Uterus (tissue), 4 donors: ENCODE results near the gene MMP2. TPM values are rescaled to one million over a fixed set of nuclear protein-coding genes. Genes with fewer than 3 reads are reported as not detected.

Experiments
- DNase-seq, 2 donors: peaks; one replicate each; pipeline ENCODE4 v3.0.0-alpha.2; 2019 to 2020
- H3K27ac ChIP-seq, 2 donors: fragments of 200-600 bp; sonication (generic); 1 replicate in 1 of 2; 2 replicates in 1 of 2; pipeline ENCODE4 v1.5.1; 2016 to 2018
- H3K27me3 ChIP-seq, 2 donors: fragments of 200-600 bp; sonication (generic); one replicate each; pipeline ENCODE4 v1.5.1; 2018 to 2019; ENCODE audit warnings: control low read depth in 1 of 2
- H3K36me3 ChIP-seq, 2 donors: fragments of 200-600 bp; sonication (generic); one replicate each; pipeline ENCODE4 v1.5.1; 2019; ENCODE audit warnings: control low read depth in 1 of 2
- H3K4me1 ChIP-seq, 2 donors: fragments of 200-600 bp; sonication (generic); one replicate each; pipeline ENCODE4 v1.5.1; 2018 to 2019; ENCODE audit warnings: control low read depth in 1 of 2
- H3K4me3 ChIP-seq, 2 donors: fragments of 200-600 bp; sonication (generic); 1 replicate in 1 of 2; 2 replicates in 1 of 2; pipeline ENCODE4 v1.5.1; 2018 to 2019; ENCODE audit warnings: mild to moderate bottlenecking in 1 of 2
- H3K9me3 ChIP-seq, 2 donors: fragments of 200-600 bp; sonication (generic); one replicate each; pipeline ENCODE4 v1.5.1; 2019; ENCODE audit warnings: control low read depth in 1 of 2
- CTCF ChIP-seq, 4 experiments: fragments of 200-600 bp in 2 of 4; fragments of 450-650 bp in 2 of 4; sonication (generic) in 2 of 4; IDR thresholded peaks; one replicate each; pipeline ENCODE4 v1.5.1; 2016 to 2019; ENCODE audit warnings: antibody characterized with exemption in 4 of 4, mild to moderate bottlenecking in 2 of 4, moderate library complexity in 1 of 4
- POLR2A ChIP-seq, 2 donors: fragments of 450-650 bp; IDR thresholded peaks; one replicate each; pipeline ENCODE4 v1.6.1; 2016; ENCODE audit warnings: antibody characterized with exemption in 2 of 2, mild to moderate bottlenecking in 1 of 2, moderate library complexity in 1 of 2
- intact Hi-C: fragments of 100-400 bp; cut with DNase I; formaldehyde crosslinking; loops from one replicate; pipeline ENCODE4 v1.15.1; 2023; ENCODE audit warnings: low total_unique reads
- total RNA-seq, 4 donors: library from RNA; depleted of rRNA in 3 of 4; stranded (reverse); fragments of >200 nt in 3 of 4; gene quantifications; one replicate each; pipeline versions ENCODE4 v1.1.0 to v1.2.4, GENCODE V29; 2014 to 2023
- donor health status: DM: yes; HTN: yes; CAD: no.

The MMP2 gene
- total RNA-seq, 4 donors from 2014 or later = 130 to 578 (median 324) TPM

DNA sequence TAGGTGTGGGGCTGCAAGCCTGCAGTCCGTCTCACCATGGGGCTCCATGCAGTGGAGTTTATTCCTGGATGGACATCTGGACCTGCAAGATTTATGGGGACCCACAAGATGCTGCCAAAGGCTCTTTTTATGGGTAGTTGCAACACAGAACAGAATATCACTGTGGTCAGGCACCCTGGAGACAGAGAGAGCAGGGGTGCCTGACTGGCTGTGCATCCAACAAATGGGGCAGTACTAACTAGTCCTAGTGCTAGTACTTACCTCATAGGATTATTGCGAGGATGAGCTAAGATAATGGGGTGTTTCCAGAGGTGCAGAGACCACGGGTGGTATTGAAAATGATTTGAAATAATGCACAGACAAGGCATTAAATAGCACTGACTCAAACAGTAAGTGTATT, 42.4 kb upstream of the MMP2 start:
- no peaks in the 10 kb centered on the region for H3K9me3 ChIP-seq
- H3K27ac ChIP-seq = no peak overlapping the region
- H3K27me3 ChIP-seq = no peaks in the 10 kb centered on the region
- TF ChIP-seq POLR2A (IDR thresholded peaks at IDR 0.05) (no peak), CTCF (IDR thresholded peaks at IDR 0.05) (no peak)
- no peak for DNase-seq
- H3K4me3 ChIP-seq = no peak overlapping the region
- no peaks in the 10 kb centered on the region for H3K36me3 ChIP-seq
- no peaks in the 10 kb centered on the region for H3K4me1 ChIP-seq
- intact Hi-C loops = no loop called here

DNA sequence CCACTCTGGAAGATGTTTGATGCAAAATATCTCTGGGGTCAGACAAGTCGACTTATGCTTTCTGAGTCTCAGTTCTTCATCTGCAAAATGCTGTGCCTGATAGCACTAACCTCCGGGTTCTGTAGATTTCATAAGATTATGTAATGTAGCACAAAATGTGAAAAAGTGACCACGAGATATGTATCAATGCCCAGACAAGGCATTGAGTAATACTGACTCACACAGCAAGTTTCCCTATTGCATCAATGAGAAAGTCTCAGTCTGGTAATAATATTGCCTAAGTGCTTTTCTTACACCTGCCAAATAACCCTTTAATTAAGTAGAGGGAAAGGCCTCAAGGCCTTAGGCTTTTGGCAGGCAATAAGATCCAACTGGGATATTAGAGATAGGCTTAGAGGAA, 41.4 kb upstream of the MMP2 start:
- no peak for DNase-seq
- Histone ChIP-seq H3K9me3 (no peaks in the 10 kb centered on the region), H3K4me1 (no peaks in the 10 kb centered on the region), H3K36me3 (no peaks in the 10 kb centered on the region), H3K27me3 (no peaks in the 10 kb centered on the region), H3K27ac (no peak overlapping the region), H3K4me3 (no peak overlapping the region)
- intact Hi-C loops = no loop called here
- TF ChIP-seq CTCF (IDR thresholded peaks at IDR 0.05) (no peak), POLR2A (IDR thresholded peaks at IDR 0.05) (no peak)

- Histone ChIP-seq H3K36me3 (no peaks in the 10 kb centered on the region), H3K27ac (no peak overlapping the region), H3K4me3 (no peak overlapping the region), H3K27me3 (no peaks in the 10 kb centered on the region), H3K4me1 (no peaks in the 10 kb centered on the region), H3K9me3 (no peaks in the 10 kb centered on the region)
- TF ChIP-seq CTCF (IDR thresholded peaks at IDR 0.05) = no peak
- no peak for TF ChIP-seq POLR2A (IDR thresholded peaks at IDR 0.05)
- intact Hi-C loops = no loop called here
- DNase-seq = no peak
Observed at GRCh38 chr16:55438281-55438680, 40.7 kb upstream of the MMP2 start.

- H3K4me3 ChIP-seq = no peak overlapping the region
- H3K9me3 ChIP-seq = no peaks in the 10 kb centered on the region
- no peaks in the 10 kb centered on the region for H3K27me3 ChIP-seq
- H3K36me3 ChIP-seq = no peaks in the 10 kb centered on the region
- DNase-seq = no peak
- H3K4me1 ChIP-seq = no peaks in the 10 kb centered on the region
- no peak overlapping the region for H3K27ac ChIP-seq
- TF ChIP-seq POLR2A (IDR thresholded peaks at IDR 0.05) (no peak), CTCF (IDR thresholded peaks at IDR 0.05) (no peak)
- intact Hi-C loops = no loop called here
Observed at GRCh38 chr16:55439101-55439690, 39.8 kb upstream of the MMP2 start.

GRCh38 chr16:55443434-55444346, 35.3 kb upstream of the MMP2 start:
- Histone ChIP-seq H3K9me3 (no peaks in the 10 kb centered on the region), H3K27ac (no peak overlapping the region), H3K4me1 (no peaks in the 10 kb centered on the region), H3K36me3 (no peaks in the 10 kb centered on the region), H3K4me3 (no peak overlapping the region), H3K27me3 (no peaks in the 10 kb centered on the region)
- TF ChIP-seq CTCF (IDR thresholded peaks at IDR 0.05) = no peak
- intact Hi-C loops = no loop called here
- DNase-seq = no peak
